ENCODE measurements around the gene TLCD1.
"Not testable (repeated sequence)": the region's sequence is repeated elsewhere in the genome, so short reads cannot be mapped to it uniquely, and the experiment has no call there.

- TF ChIP-seq POLR2A (IDR thresholded peaks at IDR 0.05; ENCODE audit: low read depth, low read length); POLR2AphosphoS5 (IDR thresholded peaks at IDR 0.05; ENCODE audit: low read depth, low read length); TAF1 (IDR thresholded peaks at IDR 0.05; ENCODE audit: borderline replicate concordance, low read depth, low read length): not testable (repeated sequence)
These were observed 10.1 kb upstream of the TLCD1 start for GRCh38 chr17:28735913-28736769.
